ENCODE measurements around the gene SPEM2. TPM values are rescaled to one million over a fixed set of nuclear protein-coding genes. Genes with fewer than 3 reads are reported as not detected.

SPEM2 gene
- total and polyA plus RNA-seq, 9 donors = not detected

DNA sequence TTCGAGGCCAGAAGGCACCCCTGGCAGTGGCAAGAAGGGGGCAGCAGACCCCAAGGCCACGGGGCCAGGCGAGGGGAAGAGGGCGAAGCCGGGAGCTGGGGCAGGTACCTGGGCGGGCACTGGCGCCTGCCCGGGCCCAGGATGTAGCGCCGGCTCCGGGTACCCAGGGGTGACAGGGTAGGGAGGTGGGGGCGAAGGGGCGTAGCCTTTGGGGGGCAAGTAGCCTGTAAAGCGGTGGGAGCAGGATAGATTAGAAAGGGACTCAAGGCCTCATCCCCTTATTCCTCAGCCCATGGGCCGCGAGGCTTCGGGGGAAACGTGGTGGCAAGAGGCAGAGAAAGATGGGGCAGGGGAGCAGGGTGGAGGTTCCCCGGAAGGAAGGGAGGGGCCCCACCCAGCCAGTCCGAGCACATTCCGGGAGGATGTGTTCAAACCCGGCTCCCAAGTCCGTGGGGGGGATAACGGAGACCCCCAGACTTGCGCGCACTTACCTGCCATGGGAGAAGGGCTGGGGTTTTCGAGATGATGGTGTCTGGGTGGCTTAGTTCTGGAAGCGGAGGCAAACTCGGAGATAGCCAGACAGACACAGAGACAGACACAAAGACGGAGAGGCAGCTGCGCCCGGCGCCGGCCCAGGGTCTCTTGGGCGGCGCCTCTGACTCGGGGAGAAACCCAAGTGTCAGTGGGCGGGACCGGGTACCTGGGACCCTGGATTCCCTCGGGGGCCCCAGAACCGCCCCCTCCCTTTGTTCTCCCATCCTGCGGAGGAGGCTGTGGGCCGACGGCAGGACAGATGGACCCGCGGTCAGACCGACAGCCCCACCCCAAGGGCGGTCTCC, 31.6 kb upstream of the SPEM2 start:
- Histone ChIP-seq H3K27me3 (no peaks in the 10 kb centered on the region), H3K36me3 (no peaks in the 10 kb centered on the region), H3K27ac (peak overlapping the region; percentile 37 to 94), H3K4me1 (ENCODE audit: insufficient read depth) (peaks cover 5% of the 10 kb centered on the region), H3K4me3 (peak overlapping the region; percentile 63), H3K9me3 (no peaks in the 10 kb centered on the region)
- WGBS, 3 donors = 3% methylated on average over 46 to 48 of the region's 48 CpGs
- peak in 2 of 5 donors; percentile 44 to 57 for DNase-seq
- TF ChIP-seq, protein P1, sequence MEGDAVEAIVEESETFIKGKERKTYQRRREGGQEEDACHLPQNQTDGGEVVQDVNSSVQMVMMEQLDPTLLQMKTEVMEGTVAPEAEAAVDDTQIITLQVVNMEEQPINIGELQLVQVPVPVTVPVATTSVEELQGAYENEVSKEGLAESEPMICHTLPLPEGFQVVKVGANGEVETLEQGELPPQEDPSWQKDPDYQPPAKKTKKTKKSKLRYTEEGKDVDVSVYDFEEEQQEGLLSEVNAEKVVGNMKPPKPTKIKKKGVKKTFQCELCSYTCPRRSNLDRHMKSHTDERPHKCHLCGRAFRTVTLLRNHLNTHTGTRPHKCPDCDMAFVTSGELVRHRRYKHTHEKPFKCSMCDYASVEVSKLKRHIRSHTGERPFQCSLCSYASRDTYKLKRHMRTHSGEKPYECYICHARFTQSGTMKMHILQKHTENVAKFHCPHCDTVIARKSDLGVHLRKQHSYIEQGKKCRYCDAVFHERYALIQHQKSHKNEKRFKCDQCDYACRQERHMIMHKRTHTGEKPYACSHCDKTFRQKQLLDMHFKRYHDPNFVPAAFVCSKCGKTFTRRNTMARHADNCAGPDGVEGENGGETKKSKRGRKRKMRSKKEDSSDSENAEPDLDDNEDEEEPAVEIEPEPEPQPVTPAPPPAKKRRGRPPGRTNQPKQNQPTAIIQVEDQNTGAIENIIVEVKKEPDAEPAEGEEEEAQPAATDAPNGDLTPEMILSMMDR (IDR thresholded peaks at IDR 0.05) = no peak
- TF ChIP-seq EP300 (IDR thresholded peaks at IDR 0.05) (no peak), POLR2A (IDR thresholded peaks at IDR 0.05) (no peak)
- intact Hi-C loops (cut with DNase I) = no loop called here

DNA sequence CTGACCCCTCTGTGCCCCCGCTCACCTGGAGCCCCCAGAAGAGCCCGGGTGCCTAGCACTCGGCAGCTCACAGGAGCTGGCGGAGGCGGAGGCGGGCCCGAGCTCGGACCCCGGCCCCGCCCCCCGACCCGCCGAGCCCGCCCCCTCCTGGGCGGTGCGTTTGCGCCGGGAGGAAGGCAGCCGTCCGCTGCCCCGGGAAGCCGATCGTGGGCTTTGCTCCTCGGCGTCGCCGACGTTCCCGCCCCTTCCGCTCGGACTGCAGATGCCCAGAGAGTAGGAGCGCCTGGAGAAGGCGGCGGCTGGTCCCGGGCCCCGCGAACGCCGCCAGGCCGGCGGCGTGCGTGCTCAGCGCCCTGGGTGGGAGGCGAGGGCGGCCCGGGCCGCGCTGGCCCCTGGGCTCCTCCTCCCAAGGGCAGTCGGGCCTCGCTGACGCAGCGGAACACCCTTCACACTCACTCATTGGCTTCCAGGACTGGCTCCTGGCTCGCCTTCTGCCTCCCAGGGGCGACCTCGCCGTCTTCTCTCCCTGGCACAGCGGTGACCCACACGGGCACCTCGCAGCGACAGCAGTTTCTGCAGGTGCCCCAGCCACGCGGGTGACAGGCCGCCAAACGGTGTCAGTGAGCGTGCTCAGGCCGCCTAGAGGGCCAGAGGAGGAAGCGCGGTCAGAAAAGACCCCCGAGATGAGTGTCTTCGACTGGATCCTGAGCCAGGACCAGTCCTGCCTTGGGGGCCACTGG, 30.8 kb upstream of the SPEM2 start, which contains the start of gene PLSCR3:
TSS of gene PLSCR3 (minus strand) at position 74 of the 740 bp plus-strand sequence. CDS start 415 bp downstream, outside the sequence.
- 0 to 1% (median 1%) methylated on average over 45 to 71 of the region's 71 CpGs for WGBS, 3 donors
- H3K4me1 ChIP-seq (ENCODE audit: insufficient read depth) = peaks cover 5% of the 10 kb centered on the region
- TF ChIP-seq, protein P1 (IDR thresholded peaks at IDR 0.05) = peak; percentile 29 to 51 (median 42)
- no peak for TF ChIP-seq EP300 (IDR thresholded peaks at IDR 0.05)
- TF ChIP-seq POLR2A (IDR thresholded peaks at IDR 0.05) = peak; percentile 94
- DNase-seq = peak; percentile 85 to 92 (median 88)
- no peaks in the 10 kb centered on the region for H3K9me3 ChIP-seq
- intact Hi-C loops (cut with DNase I) = no loop called here
- no peaks in the 10 kb centered on the region for H3K36me3 ChIP-seq
- peak within 1 kb of the TSS; percentile 37 to 94 for H3K27ac ChIP-seq
- peak within 1 kb of the TSS; percentile 63 for H3K4me3 ChIP-seq
- H3K27me3 ChIP-seq = no peaks in the 10 kb centered on the region

DNA sequence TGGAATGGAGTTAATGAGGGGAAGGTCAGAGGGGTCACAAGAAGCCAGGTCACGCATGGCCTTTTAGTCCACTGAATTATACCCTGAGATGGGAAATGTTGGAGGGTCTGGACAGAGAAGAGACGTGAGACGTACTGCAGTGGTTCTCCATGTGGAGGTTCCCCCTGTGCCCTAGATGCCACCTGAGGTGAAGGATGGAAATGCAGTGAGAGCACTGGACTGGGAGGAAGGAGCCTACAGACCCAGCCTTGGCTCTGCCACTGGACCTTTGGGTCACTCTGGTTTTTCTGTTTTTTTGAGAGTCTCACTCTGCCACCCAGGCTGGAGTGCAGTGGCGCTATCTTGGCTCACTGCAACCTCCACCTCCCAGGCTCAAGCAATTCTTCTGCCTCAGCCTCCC, 29.3 kb upstream of the SPEM2 start:
- H3K4me3 ChIP-seq = no peak overlapping the region
- H3K27me3 ChIP-seq = no peaks in the 10 kb centered on the region
- no peak for DNase-seq
- intact Hi-C loops (cut with DNase I) = no loop called here
- H3K9me3 ChIP-seq = no peaks in the 10 kb centered on the region
- no peaks in the 10 kb centered on the region for H3K36me3 ChIP-seq
- H3K4me1 ChIP-seq (ENCODE audit: insufficient read depth) = peaks cover 5% of the 10 kb centered on the region
- no peak overlapping the region for H3K27ac ChIP-seq
- 82 to 88% (median 86%) methylated on average over 4 of the region's 4 CpGs for WGBS, 3 donors
- TF ChIP-seq, protein P1 (IDR thresholded peaks at IDR 0.05) = no peak
- no peak for TF ChIP-seq EP300 (IDR thresholded peaks at IDR 0.05)
- no peak for TF ChIP-seq POLR2A (IDR thresholded peaks at IDR 0.05)

DNA sequence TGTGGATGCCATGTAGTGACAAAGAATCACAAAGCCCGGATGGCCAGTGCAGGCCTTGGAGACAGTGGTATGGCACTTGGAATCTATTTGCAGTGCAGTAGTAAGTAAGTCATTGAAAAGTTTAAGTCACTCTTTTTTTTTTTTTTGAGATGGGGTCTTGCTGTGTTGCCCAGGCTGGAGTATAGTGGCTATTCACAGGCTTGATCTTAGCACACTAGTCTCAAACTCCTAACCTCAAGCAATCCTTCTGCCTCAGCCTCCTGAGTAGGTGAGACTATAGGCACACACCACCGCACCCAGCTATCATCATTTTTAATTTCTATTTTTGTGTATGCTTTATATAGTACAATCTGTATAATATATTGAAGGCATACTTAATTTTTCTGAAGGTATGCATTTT, 26.8 kb upstream of the SPEM2 start:
- no peaks in the 10 kb centered on the region for H3K27me3 ChIP-seq
- H3K36me3 ChIP-seq = no peaks in the 10 kb centered on the region
- H3K27ac ChIP-seq = no peak overlapping the region
- intact Hi-C loops (cut with DNase I) = no loop called here
- no peaks in the 10 kb centered on the region for H3K4me1 ChIP-seq (ENCODE audit: insufficient read depth)
- no peak overlapping the region for H3K4me3 ChIP-seq
- 79 to 80% (median 79%) methylated on average over 2 of the region's 2 CpGs for WGBS, 3 donors
- TF ChIP-seq EP300 (IDR thresholded peaks at IDR 0.05) (no peak), POLR2A (IDR thresholded peaks at IDR 0.05) (no peak)
- TF ChIP-seq, protein P1 (IDR thresholded peaks at IDR 0.05) = no peak
- no peaks in the 10 kb centered on the region for H3K9me3 ChIP-seq
- DNase-seq = no peak

All from ovary (tissue), 9 donors.